GM19351 (cell line): Measurements from ENCODE around the gene EPS8.
A peak's percentile ranks its signal among the peaks of the same experiment; 100 is the strongest.

Source experiments
- ATAC-seq: cut with Tn5 transposase; IDR thresholded peaks from one replicate; pipeline ENCODE4 v1.9.1; 2021; ENCODE audit warnings: mild to moderate bottlenecking, moderate library complexity; ENCODE audit not compliant: unreplicated experiment

EPS8 gene

DNA sequence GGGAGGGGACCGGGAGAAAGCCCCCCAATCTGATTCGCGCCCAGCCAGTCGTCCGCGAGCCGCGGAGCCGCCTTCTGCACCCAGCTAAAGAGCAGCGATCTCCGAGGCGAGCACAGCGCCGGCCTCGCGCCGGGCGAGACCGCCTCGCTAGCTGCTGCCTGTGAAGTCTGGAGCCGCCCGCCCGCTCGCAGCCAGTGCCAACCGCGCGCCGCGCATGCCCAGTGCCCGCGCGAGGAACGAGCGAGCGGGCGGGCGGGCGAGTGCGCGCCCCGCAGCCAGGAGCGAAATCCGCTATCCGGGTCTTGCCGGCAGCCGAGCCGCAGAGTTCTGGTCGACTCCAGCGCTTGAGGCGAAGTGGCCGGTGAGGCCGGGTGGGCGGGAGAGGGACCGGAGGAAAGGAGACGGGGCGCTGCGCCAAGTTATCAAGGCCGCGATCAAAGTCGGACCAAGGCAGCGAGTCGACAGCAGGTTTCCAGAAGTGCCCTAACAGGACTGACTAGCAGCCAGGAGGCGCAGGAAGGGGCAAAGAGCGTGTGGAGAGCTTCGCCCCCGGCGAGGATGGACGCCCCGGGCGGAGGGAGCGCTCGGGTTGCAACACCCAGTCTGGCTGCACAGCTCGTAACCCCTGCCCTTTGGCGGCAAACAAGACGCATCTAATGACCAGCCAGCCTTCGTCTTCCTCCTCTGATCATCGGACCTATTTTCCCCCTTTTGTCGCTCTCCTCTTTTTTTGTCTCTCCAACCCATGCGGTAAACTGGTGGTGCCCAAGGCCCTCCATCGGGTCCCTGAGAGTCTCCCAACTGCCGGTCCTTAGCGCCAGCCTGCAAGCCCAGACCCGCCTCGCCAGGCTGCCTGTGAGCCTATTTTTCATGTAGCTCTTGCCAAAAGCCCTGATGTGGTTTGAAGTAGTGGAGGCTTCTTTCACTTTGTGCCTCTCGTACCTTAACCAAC lies at the start of gene EPS8:
Gene EPS8 (minus strand): TSS at position 169 of the 952 bp plus-strand sequence. CDS start 106,437 bp downstream, outside the sequence.
- peak; percentile 88 for ATAC-seq

DNA sequence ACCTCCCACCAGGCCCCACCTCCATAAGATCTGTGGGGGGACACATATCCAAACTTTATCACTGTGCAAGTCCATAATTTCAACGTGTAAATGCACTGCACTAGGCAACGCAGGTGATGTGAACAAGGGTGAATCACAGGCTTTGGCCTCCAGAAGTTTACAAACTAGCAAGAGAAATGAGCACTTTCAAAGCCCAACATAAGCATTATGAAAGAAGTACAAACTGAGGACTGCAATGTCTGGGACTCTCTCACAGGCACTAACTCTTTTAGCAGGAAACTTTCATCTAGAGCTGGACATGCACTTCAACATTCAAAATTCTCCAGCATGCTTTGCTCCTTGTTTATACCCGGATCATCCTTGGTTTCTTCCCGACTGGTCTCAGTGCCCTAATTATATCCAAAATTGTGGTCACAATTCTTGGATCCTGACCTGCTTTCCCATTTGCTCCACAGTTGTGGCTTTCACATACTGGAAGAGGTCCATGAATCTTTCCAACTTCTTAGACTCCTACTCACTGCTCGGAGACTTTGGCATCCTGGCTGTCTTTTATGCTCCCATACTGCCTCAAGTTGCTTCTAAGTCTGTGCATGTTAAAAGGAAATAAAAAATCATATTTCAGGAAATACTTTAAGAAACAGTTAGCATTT lies 48.1 kb upstream of the EPS8 start:
- ATAC-seq, result no peak

DNA sequence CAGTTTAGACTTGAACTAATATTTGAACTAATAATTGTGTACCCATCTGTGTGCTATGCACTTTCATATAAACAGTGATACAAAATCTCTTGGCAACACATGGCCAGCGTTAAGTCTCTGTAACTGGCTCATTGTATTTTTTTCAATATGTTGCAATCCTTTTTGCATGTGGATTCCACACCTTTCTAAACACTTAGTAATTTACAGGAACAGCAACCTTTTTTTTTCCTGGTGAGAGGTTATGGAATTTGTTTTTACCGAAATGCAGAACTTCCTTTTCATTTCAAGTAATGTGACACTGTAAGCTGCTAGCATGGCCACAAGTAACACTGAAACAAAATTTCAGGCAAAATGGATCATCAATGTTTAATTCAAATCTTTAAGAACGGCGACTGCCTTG lies 45.4 kb upstream of the EPS8 start:
- ATAC-seq, result no peak

DNA sequence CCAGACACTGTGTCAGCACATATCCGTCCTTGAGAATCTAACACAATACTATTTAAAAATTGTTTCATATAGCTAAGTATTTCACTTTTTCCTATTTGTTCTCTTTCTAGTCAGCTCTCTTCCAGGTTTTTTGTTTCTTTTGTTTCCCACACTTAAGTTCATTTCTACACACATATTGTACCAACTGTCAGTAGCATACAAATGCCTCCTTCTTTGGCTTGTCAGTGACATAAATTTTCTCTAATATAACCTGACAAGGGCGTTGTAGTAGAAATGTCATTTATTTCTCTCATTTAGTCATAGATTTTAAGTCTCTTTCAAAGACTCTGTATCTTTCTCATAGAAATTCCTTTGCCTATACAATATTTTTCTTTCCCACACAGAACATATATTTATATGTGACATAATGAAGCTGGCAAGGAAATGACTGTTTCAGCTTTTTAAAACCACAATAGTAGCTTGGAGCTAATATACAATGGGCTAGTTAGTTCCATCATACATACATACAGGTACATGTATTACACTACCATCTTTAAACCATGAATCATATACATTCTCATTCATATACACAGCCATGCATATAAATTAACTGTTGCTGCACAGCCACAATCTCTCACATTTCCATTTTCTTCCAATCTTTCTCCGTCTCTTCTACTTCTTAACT lies 42.3 kb upstream of the EPS8 start:
- no peak for ATAC-seq

DNA sequence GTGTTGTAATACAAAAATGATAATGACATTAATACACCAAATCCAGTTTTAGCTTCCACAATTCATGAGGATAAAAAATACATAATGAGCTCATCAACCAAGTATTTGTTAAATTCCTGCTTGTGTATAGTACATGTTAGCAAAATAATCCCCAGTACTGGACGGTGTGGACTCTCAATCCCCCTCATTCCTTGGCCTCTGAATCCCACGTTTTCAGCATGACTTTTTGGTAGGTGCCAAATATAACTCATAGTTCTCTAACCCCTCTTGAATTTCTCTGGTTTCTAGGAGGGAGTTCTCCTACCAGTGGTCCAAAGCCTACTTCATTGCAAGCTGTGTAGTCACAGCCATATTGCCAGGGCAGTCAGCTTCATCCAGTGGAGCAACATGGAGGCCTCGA lies 41.4 kb upstream of the EPS8 start:
- no peak for ATAC-seq

DNA sequence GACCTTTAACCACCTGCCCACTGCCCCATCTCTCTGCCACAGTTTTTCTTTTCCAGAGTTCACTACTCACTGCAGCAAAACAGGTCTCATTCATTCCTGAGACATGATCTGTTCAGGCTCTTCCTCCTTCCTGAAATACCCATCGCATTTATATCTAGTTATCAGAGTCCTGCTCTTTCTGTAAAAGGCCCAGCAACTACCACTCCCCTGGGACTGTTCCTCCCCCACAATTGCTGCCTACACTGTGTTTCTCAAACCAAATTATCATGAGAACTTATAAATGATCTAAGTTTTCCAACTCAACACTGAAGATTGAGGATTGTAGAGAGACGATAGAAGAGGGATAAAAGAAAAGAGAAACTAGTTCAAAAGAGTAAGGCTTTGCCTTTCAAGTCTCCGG lies 40.8 kb upstream of the EPS8 start:
- no peak for ATAC-seq

DNA sequence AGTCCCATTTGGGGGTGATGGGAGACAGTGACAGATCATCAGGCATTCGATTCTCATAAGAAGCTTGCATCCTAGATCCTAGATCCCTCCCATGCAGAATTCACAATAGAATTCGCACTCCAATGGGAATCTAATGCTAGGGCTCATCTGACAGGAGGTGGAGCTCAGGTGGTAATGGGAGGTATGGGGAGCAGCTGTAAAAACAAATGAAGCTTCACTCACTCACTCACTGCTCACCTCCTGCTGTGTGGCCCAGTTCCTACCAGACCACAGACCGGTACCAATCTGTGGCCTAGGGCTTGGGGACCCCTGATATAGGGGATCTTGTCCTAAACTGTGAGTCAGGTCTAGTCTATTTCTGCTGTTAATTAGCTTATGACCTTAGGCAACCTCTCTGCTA lies 40.1 kb upstream of the EPS8 start:
- ATAC-seq, result no peak

DNA sequence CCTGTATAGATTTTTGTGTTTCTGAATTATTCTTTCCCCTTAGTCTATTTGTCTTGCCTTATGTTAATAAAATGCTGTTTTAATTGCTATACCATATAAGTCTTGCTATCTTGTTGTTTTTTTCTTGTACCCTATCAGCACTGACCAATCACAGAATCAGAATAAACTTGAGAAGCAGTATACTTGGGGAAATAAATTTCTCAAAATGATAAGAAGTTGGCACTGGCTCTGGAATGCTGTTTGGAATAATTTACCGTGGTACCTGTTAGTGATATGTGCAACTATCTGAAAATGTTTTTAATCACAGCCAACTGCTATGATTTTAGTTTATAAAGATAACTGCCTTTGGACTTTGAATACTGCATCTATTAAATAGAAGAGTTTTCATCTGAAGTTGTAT lies 37.9 kb upstream of the EPS8 start:
- no peak for ATAC-seq

DNA sequence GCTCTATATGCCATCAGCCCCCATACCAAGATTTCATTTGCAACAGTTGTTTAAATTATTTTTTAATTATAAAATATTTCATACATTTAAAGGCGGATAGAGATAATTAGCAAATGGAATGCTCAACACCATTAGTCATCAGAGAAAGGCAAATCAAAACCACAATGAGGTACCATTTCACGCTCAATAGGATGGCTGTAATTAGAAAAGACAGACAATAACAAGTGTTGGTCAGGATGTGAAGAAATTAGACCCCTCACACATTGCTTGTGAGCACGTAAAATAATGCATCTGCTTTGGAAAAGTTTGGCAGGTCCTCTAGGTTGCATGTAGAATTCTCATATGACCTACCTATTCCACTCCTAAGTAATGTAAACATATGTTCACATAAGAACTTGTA lies 35.3 kb upstream of the EPS8 start:
- no peak for ATAC-seq

DNA sequence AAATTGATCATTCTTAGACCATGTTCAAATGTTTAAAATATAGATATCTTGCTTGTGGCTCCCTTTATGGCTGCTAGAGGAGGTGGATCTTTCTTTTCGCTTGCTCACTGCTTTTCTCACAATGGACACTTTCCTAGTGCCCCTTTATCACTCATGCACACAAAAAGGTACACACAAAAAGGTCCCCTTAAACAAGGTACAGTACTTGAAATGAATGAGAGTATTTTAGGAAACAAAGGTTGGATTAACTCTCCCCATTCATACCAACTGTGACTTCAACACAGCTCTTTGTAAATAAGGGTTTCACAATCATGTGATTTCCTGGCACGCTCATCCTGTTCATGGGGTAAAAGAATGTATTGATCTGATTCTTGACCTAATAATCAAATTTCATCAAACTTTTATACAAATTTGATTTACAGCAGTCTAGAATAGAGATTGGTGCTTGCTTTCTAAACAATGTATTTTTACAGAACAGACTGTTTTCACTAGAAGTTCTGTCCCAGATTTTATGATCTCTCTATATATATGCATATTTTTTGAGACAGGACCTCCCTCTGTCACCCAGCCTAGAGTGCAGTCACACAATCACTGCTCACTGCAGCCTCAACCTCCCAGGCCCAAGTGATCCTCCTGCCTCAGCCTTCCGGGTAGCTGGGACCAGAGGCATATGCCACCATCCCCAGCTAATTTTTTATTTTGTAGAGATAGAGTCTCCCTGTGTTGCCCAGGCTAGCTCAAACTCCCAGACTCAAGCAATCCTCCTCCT lies 34.4 kb upstream of the EPS8 start:
- no peak for ATAC-seq

DNA sequence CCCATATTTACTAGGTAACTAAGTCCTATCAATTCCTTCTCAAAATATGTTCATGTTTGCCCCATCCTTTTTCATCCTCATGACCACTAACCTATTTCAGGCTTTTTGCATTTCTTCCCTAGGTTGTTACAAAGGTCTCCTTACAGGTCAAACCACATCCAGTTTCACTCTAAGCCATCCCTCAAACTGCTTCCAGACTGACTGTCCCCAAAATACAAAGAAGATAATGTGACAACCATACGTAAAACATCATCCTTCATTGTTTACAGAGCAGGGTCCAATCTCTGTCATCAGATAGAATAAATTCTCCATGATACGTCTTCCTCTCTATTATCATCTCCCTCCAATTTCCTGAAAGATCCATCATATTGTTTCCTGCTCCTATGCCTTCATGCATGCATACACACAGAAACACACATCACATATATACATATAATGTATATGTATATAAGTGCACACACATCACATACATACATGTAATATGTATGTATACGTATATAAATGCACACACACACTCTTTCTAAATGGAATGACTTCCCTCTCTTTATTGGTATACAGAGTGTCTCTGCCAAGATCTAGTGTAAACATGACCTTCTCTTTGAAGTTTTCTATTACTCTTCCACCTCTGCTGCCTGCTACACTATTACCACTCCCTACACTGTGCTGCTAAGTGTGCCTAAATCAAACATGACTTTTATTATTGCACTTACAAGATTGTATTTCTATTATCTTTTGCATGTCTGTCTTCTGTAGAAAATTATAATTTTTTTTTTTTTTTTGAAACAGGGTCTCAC lies 30.7 kb upstream of the EPS8 start:
- ATAC-seq, result no peak

DNA sequence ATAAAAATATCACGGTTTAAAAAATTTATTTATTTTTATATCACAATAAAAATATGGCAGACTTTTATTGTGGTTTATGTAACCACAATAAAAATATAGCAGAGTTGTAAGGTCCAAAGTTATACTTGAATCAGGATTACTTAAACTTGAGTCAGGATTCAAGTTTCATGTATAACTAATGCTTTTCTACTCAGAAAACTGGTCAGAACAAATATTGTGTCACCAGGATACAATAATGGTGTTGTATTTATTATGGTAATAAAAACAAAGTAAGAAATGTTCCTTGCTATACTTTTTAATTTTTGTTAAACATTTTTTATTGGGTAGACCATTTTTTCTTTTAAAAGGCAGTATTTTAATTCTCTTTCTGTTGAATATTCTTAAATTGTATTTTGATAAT lies 29.2 kb upstream of the EPS8 start:
- no peak for ATAC-seq

DNA sequence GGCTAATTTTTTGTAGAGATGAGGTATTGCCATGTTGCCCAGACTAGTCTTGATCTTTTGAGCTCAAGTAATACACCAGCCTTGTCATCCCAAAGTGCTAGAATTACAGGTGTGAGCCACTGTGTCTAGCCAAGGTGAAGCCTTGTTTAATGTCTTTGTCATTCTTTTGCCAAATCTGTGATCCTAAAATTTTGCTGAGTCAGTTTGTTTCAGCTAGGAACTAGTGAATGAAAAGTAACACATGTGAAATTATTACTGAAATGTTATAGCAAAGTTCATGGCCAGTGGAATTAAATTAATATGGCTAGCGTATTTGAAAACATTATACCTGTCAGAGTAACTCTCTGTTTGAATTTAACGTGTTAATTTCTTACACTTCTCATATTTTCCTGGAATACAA lies 26.5 kb upstream of the EPS8 start:
- no peak for ATAC-seq

DNA sequence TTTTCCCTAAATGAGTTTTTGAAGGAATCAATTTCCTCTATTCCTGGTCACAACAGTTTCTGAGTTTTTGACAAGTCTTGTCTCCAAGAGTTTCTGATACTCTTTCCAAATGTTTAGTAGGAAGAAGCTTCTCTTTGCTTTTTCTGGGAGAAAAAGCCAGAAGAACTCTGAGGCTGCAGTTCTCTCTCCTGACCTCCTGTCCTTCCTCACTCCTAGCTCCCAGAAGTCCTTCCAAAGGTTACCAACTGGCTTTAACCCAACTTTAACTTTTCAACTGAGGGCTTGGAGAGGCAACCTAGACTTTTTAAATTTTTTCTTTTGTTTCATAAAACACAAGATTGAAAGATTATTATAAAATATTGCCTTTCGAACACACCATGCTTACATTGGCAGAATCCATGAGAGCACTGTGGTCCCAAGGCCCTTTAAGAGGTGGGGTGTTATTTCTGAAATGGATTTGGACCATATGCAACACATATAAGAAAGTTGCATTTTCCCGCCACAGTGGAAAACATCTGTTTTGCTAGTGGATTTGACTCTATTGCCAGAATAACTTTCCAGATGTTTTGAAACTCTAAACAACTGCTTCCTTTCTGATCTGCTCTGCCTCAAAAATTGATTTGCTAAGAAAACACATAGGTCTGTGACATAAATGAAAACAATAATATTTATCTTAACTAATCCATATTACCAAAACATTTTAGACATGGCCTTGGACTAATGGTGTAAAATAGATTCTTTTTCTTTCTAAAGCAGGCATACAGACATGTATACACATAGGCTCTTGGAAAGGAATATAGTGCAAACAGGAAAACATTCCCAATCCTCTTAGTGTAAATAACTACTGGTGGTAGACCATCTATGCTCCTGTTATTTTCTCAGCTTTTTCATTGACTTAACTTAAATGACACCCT lies 22.3 kb upstream of the EPS8 start:
- no peak for ATAC-seq

DNA sequence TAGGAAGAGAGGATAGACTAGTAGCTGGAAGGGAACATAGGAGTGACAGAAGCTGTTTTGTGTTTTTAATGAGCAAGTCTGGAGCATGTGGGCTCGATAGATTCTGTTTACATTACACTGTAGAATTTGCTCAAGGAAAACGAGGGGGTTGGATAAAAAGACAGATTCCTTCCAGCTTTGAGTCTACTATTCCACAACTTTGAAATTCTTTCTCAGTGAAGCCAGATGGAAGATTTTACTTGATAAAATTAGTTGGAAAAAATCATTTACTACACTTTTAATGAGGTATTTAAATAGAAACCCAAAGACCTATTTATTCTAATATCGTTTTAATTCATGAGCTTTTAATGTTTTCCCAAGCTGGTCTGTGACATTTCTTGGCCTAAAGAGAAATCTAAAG lies 19.5 kb upstream of the EPS8 start:
- ATAC-seq, result no peak

DNA sequence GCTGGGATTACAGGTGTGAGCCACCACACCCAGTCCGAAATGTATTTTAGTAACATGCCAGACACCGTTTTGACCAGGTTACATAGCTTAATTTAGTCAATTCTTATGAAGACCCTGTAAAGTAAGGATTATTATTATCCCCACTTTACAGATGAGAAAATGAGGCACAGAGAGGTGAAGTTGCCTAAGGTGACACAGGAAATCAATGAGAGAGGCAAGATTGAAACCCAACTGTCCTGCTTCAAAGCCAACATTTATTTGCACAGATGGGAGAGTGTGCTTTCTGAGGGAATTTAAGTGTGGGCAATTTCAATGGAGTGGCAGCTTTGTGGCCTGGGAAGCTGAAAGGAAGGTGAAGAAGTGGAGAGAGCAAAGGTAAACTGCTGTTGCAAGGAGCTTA lies 19.1 kb upstream of the EPS8 start:
- ATAC-seq, result no peak

DNA sequence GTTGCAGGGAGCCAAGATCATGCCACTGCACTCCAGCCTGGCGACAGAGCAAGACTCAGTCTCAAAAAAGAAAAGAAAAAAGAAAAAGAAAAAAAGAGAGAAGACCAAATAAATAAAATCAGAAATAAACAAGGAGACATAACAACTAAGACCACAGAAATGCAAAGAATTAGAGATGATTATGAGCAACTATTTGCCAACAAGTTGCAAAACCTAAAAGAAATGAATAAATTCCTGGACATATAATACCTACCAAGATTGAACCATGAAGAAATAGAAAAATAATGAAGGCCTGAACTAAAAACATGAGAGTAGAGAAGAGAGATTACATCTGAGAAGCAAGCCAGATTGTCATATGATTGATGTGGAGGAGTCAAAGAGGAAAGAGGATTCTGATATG lies 17.6 kb upstream of the EPS8 start:
- ATAC-seq, result no peak

DNA sequence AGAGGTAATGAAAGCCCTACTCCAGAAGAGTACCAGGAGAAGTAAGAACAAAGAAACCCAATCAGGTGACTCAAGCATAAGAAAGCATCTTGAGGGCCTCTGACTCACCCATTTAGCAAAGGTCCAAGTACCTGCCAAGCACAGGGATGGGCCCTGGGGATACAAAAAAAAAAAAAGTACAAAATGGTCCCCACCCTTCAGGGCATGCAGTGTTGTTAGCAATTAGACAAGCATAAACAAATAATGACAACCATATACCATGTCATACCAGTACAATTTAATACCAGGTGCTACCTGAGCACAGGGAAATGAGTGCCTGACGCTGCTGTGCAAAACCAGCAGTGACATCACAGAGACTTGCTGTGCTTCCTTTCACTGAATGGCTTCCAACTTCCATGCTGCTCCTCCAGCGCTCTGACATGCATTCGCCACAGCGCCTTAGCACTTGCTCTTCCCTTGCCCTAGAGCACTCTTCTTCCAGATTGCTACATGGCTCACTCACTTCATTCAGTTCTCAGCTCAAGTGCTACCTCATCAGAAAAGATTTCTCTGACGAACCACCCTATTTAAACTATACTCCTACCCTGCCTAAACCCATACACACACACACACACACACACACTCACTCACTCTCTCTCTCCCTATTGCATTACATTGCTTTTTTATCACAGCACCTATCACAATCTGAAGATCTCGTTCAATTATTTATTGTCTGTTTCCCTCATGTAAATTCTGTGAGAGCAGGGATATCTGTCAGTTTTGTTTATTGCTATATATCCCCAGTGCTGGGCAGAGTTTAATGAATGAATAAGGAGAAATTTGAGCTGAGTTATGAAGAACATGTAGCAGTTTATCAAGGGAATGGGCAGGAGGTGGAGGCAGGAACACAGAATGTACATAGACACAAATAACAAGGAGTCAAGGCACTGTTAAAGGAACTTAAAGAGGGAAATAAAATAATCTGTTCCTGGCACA lies 12.9 kb upstream of the EPS8 start:
- ATAC-seq, result no peak
